AG04450 (cell line): ENCODE measurements around the gene SYPL1. TPM values are rescaled to one million over a fixed set of nuclear protein-coding genes. Genes with fewer than 3 reads are reported as not detected.
A peak's percentile ranks its signal among the peaks of the same experiment; 100 is the strongest.

ENCODE experiments used
- CTCF ChIA-PET: fragments of 300-600, 350-600 bp; formaldehyde crosslinking; extraction: SDS; loops from one replicate; lab custom pipeline; 2022; ENCODE audit warnings: antibody characterized with exemption, inconsistent platforms; lab: Charles Lee
- POLR2A ChIA-PET: fragments of 350-600 bp; formaldehyde crosslinking; extraction: SDS; loops from one replicate; lab custom pipeline; 2021; ENCODE audit warnings: antibody characterized with exemption, inconsistent platforms; lab: Yijun Ruan, JAX
- DNase-seq: peaks from one replicate; pipeline ENCODE4 v3.0.0-alpha.2; 2011; ENCODE audit warnings: low read depth, low spot score
- H3K27ac ChIP-seq: one replicate; pipeline ENCODE4 v1.5.1; 2012; ENCODE audit warnings: low read depth, low read length, control low read depth
- H3K27me3 ChIP-seq: one replicate; pipeline ENCODE4 v1.6.0; 2012; ENCODE audit warnings: low read length; ENCODE audit not compliant: control insufficient read depth, insufficient read depth
- H3K4me3 ChIP-seq: 2 replicates; pipeline ENCODE4 v1.5.1; 2011; ENCODE audit warnings: mild to moderate bottlenecking, low read depth, low read length, control low read depth
- H3K9me3 ChIP-seq: 2 replicates; pipeline ENCODE4 v1.5.1; 2012; ENCODE audit warnings: low read length; ENCODE audit not compliant: control insufficient read depth, insufficient read depth
- polyA plus RNA-seq: library from polyadenylated mRNA; depleted of rRNA; stranded (reverse); fragments of >200 nt; gene quantifications from 2 replicates; pipeline ENCODE4 v1.2.3, GENCODE V29; 2011
- TF ChIP-seq, protein P1 (sequence below): IDR thresholded peaks from 2 replicates; pipeline ENCODE4 v1.5.1; 2011; ENCODE audit warnings: low read depth, low read length, control low read depth, inconsistent platforms

SYPL1 gene
- polyA plus RNA-seq, 1 experiment: 84.7 TPM

DNA sequence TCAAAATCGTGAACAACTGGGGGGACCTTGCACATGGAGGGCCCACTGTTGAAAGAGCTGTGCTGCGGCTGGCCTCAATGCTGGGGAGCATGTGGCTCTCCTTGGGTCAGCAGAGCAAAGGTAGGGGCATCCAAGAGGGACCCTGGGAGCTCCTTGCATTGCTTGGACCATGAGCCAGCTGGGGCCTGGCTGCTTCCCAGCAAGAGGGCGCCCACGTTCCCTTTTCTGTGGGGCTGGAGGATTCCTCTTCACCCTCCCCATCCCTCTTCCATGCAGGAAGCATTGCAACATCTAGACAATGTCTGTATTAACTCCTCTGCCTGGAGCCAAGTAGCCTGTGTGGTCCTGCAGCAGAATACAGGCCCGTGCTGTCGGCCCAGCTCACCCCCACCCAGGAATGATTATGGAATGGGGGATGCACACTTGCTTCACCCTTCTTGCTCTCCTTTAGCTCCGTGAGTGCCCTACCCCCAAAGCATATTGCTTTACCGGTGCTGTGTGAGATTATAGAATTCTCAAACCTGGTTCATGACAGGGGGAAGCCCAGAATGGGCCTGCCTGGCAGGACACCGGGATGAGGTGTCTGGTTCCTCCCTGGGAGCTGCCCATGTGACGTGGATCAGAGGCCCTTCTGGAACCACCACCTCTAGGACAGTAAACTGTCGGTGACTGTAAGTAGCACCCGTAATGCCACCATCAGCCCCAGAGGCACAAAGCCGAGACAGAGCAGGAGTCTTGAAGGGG, 61.9 kb downstream of the SYPL1 start:
- Histone ChIP-seq H3K9me3 (no peaks in the 10 kb centered on the region), H3K27me3 (peaks cover 17% of the 10 kb centered on the region), H3K4me3 (no peak overlapping the region), H3K27ac (peak overlapping the region; percentile 42)
- ChIA-PET POLR2A (interaction anchor here (2.3 kb wide), 1 partner anchor 62 kb away, joined by 7 read pairs; the partner anchor contains the start of gene SYPL1), CTCF (interaction anchor here (0.7 to 3.6 kb wide), 9 partner anchors 100 to 518 kb away, joined by 3 to 36 read pairs (median 4); partner anchors contain the start of gene RINT1)
- TF ChIP-seq, protein P1, sequence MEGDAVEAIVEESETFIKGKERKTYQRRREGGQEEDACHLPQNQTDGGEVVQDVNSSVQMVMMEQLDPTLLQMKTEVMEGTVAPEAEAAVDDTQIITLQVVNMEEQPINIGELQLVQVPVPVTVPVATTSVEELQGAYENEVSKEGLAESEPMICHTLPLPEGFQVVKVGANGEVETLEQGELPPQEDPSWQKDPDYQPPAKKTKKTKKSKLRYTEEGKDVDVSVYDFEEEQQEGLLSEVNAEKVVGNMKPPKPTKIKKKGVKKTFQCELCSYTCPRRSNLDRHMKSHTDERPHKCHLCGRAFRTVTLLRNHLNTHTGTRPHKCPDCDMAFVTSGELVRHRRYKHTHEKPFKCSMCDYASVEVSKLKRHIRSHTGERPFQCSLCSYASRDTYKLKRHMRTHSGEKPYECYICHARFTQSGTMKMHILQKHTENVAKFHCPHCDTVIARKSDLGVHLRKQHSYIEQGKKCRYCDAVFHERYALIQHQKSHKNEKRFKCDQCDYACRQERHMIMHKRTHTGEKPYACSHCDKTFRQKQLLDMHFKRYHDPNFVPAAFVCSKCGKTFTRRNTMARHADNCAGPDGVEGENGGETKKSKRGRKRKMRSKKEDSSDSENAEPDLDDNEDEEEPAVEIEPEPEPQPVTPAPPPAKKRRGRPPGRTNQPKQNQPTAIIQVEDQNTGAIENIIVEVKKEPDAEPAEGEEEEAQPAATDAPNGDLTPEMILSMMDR: peak; percentile 35
- peak; percentile 38 for DNase-seq

DNA sequence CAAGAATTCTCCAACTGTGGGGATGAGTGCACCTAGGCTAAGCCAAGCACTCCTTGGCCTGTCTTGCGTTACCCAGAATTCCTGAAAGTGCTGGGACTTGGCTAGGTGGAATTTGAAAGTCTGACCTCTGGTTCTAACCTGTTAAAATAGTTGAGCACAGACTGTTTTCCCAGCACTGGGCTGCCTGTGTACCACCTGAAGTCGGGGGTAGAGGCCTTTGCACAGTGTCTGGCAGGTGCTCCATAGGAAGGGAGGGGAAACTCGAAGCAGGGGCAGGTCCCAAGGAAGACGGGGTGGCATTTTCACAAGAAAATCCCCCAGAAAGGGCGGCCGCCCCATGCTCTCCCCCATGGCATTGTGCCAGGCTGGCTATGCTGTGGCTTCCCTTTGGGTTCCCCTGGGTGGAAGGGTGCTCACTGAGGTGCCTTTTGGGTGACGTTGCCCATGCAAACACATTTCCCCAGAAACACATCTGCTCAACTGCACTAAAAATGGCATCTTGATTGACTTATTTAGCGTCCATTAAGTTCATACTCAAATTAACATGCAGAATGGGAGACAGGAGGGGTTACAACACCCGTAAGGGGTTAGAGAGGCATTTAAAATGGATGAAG, 62.9 kb downstream of the SYPL1 start:
- Histone ChIP-seq H3K27me3 (peaks cover 21% of the 10 kb centered on the region), H3K9me3 (no peaks in the 10 kb centered on the region), H3K4me3 (no peak overlapping the region), H3K27ac (no peak overlapping the region)
- no peak for DNase-seq
- ChIA-PET CTCF (interaction anchor here (0.9 to 3.6 kb wide), 6 partner anchors 105 to 438 kb away, joined by 3 to 36 read pairs (median 4); no protein-coding TSS in a partner anchor), POLR2A (interaction anchor here (2.3 kb wide), 1 partner anchor 63 kb away, joined by 7 read pairs; the partner anchor contains the start of gene SYPL1)
- TF ChIP-seq, protein P1: no peak

DNA sequence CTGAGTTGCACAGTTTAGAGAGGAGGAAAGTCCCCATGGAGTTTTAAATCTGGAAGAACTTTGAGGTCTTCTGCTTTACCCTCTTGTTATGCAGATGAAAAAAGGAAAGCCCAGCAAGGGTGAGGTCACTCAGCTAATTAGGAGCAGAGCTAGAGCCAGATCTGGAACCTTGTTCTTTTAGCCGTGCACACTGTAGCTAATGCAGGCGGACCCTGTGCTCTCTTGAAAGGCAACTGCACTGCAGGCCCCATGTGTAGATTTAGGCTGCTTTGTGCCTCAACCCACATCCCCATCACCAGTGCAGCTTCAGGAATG, 63.4 kb downstream of the SYPL1 start:
- no peak overlapping the region for H3K4me3 ChIP-seq
- DNase-seq: no peak
- H3K9me3 ChIP-seq: no peaks in the 10 kb centered on the region
- H3K27ac ChIP-seq: no peak overlapping the region
- CTCF ChIA-PET: no interaction called here
- H3K27me3 ChIP-seq: peaks cover 17% of the 10 kb centered on the region
- POLR2A ChIA-PET: no interaction called here
- TF ChIP-seq, protein P1: no peak

DNA sequence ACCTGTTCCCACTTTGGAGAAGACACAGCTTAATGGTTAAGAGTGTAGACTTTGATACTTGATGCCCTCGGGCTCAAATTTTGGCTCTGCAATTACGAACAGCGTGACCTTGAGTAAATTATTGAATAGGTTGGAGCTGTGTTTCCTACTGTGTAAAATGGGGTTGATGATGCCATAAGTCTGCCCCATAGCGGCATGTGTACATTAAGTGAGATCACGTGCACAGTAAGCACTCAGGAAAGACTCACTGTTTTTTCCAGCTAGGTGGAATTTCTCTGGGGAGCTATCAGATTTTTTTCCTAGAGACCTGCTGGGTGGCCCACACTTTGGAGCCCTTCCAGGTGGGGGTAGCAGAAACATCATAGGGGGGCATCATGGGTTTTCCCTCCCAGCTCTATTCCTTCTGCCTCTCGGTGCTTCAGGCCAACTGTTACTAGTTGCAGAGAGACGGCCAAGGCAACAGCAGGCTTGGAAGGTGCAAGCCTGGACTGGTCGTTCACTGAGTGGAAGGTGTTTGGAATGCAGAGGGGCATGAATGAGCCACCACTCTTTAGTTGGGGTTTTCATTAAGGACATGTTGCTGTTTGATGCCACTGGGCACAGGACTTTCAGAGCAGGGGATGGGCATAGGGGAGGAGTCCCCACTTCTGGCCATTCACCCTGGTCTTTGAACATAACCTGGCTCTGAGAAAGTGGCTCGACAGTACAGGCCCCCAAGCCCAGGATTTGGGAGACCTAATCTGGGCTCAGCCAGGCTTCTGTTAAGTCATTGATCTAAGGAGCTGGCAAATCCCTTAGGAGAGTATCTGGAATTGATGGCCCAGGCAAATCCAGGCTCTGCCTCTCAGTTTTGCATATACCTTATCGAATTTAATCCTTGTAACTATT, 64.0 kb downstream of the SYPL1 start:
- H3K27me3 ChIP-seq: peaks cover 16% of the 10 kb centered on the region
- CTCF ChIA-PET: interaction anchor here (1.4 to 1.9 kb wide), 2 partner anchors 106 to 391 kb away, joined by 7 to 10 read pairs; no protein-coding TSS in a partner anchor
- no peak for DNase-seq
- POLR2A ChIA-PET: no interaction called here
- H3K9me3 ChIP-seq: no peaks in the 10 kb centered on the region
- no peak overlapping the region for H3K4me3 ChIP-seq
- TF ChIP-seq, protein P1: no peak
- H3K27ac ChIP-seq: no peak overlapping the region
